ENCODE results near the gene SOX5. TPM values are rescaled to one million over a fixed set of nuclear protein-coding genes. Genes with fewer than 3 reads are reported as not detected.

SOX5 gene
- total and polyA plus RNA-seq, 2 of the 8 experiments (the other 6 are each of a cell fraction or from before 2014, with no cell fraction given): 2.2 to 2.6 TPM

DNA sequence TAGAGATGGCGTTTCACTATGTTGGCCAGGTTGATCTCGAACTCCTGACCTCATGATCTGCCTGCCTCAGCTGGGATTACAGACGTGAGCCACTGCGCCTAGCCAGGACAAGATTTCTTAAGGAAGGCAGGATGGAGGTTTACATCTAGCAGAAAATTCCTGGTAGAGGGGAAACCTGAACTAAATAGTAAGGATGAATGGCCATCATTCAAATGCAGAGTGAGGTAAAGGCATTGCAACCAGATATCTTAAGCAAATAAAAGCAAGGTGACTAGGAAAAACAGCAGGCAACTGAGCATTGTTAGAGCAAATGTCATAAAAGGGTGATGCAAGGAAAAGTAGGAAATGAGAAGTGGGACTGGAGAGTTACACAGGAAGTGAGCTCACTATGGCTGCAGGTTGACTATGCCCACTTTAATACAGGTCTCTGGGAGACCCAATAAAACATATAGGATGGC is 133.0 kb downstream of the SOX5 start (continued):
- TF ChIP-seq CTBP2 (IDR thresholded peaks at IDR 0.05; ENCODE audit: borderline replicate concordance, insufficient read depth, insufficient read length, low read length): no peak
